ENCODE results near the gene CXCR6. TPM values are rescaled to one million over a fixed set of nuclear protein-coding genes. Genes with fewer than 3 reads are reported as not detected.

CXCR6 gene
- total RNA-seq, 4 donors from 2014 or later: 0.38 to 2.4 (median 1.0) TPM

DNA sequence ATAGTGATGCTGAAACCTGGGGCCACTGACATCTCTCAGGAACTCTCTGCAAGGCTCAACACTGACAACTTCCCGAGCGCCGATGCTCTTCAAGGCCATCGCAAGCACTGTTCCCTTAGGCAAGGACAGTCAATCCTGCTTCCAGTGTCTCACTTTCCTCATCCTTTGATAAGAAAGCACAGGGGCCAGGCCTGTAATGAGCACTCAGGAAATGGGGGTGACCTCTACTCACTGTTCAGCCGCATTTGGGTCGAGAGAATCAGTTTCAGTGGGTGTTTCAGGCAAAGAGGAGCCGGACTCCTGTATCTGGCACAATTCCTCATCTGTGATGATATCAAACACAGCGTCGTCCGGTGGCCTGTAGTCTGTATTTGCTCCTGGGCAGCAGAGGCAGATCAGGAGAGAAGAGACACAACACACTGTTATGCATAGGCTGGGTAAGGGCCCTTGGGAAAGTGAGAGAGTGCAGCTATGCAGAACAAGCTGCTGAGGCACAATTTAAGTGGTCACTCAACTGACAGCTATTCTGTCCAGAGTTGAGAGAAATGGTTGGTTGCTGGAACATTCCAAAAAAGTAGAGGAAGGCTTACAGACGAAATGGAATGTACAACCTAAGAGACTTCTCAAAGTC is 11.9 kb downstream of the CXCR6 start:
- TF ChIP-seq, protein P1, sequence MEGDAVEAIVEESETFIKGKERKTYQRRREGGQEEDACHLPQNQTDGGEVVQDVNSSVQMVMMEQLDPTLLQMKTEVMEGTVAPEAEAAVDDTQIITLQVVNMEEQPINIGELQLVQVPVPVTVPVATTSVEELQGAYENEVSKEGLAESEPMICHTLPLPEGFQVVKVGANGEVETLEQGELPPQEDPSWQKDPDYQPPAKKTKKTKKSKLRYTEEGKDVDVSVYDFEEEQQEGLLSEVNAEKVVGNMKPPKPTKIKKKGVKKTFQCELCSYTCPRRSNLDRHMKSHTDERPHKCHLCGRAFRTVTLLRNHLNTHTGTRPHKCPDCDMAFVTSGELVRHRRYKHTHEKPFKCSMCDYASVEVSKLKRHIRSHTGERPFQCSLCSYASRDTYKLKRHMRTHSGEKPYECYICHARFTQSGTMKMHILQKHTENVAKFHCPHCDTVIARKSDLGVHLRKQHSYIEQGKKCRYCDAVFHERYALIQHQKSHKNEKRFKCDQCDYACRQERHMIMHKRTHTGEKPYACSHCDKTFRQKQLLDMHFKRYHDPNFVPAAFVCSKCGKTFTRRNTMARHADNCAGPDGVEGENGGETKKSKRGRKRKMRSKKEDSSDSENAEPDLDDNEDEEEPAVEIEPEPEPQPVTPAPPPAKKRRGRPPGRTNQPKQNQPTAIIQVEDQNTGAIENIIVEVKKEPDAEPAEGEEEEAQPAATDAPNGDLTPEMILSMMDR (IDR thresholded peaks at IDR 0.05; ENCODE audit: low read depth): no peak

DNA sequence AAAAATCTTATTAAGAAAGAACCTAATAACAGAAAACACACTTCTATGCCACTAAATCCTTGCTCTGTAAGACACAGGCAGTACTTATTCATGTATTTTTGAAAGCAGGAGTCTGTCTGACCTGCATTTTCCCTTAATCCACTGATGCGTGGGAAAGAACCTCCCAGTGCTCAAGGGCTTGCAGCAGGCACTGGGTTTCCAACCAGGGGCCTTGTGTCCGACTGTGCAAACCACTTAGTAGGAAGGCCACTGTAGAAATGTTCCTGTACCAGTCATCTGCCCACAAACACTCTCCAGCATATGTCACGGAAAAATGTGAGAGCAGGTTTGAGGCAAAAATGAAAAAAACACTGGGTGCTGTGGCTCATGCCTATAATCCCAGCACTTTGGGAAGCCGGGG is 12.4 kb downstream of the CXCR6 start:
- TF ChIP-seq, protein P1 (IDR thresholded peaks at IDR 0.05; ENCODE audit: low read depth): no peak

DNA sequence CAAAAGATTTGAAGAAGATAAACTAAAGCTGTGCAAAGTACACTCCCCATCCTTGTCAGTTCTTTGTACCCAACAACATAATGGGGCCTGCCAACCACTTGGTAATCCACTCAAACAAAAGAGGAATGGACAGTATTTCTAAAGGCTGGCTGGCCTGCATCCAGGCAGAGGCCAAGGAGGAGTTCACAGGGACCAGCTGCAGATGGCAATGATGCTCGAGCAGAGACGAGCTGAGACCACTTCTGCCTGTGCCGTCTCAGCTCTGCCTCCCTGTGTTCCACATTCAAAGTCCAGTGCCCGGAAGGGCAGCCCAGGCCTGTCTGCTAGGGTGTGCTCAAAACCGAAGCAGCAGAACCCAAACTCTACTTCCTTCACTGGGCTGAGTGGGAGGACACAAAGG is 14.3 kb downstream of the CXCR6 start:
- TF ChIP-seq, protein P1 (IDR thresholded peaks at IDR 0.05; ENCODE audit: low read depth): no peak

DNA sequence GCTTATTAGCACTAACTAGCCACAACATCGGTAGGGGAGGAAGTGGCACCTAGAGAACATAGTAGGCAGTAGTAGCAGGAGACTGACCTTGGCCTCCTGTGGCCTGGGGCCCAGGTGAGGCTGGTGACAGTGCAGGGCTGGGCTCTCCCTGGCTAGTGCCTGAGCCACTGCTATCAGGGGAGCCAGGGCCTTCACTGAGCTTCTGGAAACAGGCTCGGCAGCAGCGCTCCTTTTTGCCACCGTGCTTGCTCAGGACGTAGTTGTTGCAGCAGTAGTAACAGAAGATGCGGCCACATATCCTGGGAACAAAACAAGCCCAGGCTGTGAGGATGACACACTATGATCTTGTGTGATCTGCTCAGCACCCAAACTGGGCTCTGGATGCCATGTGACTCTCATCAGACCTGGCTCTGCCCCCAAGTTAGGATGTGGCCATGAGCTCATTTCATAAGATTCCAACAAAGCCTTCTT is 15.1 kb downstream of the CXCR6 start:
- TF ChIP-seq, protein P1 (IDR thresholded peaks at IDR 0.05; ENCODE audit: low read depth): no peak

DNA sequence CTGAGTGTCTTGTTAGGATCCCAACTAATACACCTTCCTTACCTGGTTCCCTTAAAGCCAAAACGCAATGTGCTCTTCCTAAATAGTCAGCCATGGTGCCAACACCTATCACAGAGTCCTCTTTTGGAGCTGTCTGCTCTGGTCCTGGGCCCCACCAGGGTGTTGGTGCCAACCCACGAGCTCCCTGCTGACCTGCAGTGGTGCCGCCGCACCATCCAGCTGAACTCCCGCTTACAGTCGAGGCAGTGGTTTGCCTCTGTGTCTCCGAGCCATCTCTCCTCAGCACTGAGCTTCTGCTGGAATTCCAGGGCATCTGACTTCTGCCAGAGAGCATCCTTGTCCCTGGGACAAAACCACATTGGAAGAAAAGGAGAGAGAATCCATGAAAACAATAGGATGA is 15.9 kb downstream of the CXCR6 start:
- TF ChIP-seq, protein P1 (IDR thresholded peaks at IDR 0.05; ENCODE audit: low read depth): no peak

DNA sequence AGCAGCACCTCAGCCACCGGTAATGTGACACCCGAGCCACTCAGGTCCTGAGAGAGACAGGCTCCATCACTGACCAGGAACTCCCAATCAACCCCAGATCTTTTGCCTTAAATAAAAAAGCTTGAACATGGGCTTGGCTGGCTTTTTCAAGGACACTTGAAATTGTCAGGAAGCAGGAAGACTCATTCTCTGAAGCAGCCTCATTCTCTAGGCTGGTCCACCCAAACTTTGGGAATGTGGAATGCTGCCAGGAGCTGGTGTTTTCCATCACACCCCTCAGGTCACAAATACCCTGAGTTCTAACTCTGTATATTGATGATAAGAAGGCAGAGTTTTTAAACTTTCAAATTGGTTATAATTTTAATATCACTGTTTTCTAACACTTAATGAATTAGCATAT is 17.0 kb downstream of the CXCR6 start:
- TF ChIP-seq, protein P1 (IDR thresholded peaks at IDR 0.05; ENCODE audit: low read depth): no peak

DNA sequence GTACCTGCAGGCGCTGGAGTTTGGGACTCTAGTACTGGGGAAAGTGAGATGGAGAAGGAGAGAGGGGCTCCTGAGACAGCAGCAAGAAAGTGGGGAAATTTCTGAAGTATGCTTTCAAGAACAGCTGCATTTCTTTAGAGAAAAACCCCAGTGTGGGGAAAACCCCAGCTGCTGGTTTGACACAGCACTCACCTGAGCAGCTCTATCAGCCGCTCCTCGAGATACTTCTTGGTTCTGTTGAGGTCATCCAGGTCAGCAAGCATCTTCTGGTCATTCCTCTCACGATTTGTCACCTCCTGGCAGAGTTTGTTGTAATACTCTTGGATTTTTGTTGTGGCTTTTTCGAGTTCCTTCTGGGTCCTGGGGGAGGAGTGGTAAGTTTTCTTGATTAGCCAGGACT is 18.8 kb downstream of the CXCR6 start:
- TF ChIP-seq, protein P1 (IDR thresholded peaks at IDR 0.05; ENCODE audit: low read depth): no peak
